Activated CD8-positive, alpha-beta T cell treated with anti-CD3 and anti-CD28 coated beads, Interleukin-2, amount 10 ng/mL, durations not matched to agents 7 days and 5 days (primary cell): ENCODE results near the gene PRR15. TPM values are rescaled to one million over a fixed set of nuclear protein-coding genes. Genes with fewer than 3 reads are reported as not detected.

Source experiments
- ATAC-seq: fragments of 150-1000 bp; cut with Tn5 transposase; one replicate; pipeline ENCODE4 v1.10.0; 2021; ENCODE audit warnings: moderate library complexity
- CTCF ChIA-PET: fragments of 350-600 bp; sonication (Branson Sonifier 250); formaldehyde crosslinking; loops from one replicate; lab custom pipeline; 2021; ENCODE audit warnings: antibody characterized with exemption; lab: Charles Lee
- POLR2A ChIA-PET: fragments of 350-600 bp; sonication (Branson Sonifier 250); formaldehyde crosslinking; loops from one replicate; lab custom pipeline; 2021; ENCODE audit warnings: antibody characterized with exemption; lab: Charles Lee
- DNase-seq: peaks from one replicate; pipeline ENCODE4 v3.0.0-alpha.2; 2020
- H3K27ac Mint-ChIP-seq: one replicate; pipeline ENCODE4 v1.8.0; 2021; ENCODE audit warnings: mild to moderate bottlenecking, mixed read lengths
- H3K27me3 Mint-ChIP-seq: one replicate; pipeline ENCODE4 v1.8.0; 2021; ENCODE audit warnings: low read depth, mixed read lengths
- H3K36me3 Mint-ChIP-seq: one replicate; pipeline ENCODE4 v1.8.0; 2021; ENCODE audit warnings: low read depth, mixed read lengths
- H3K4me1 Mint-ChIP-seq: one replicate; pipeline ENCODE4 v1.8.0; 2021; ENCODE audit warnings: low read depth, mixed read lengths
- H3K4me3 Mint-ChIP-seq: one replicate; pipeline ENCODE4 v1.8.0; 2021; ENCODE audit warnings: mild to moderate bottlenecking, mixed read lengths
- H3K9me3 Mint-ChIP-seq: one replicate; pipeline ENCODE4 v1.8.0; 2022; ENCODE audit warnings: mixed read lengths; ENCODE audit not compliant: insufficient read depth
- total RNA-seq, 2 experiments: library from RNA; stranded (reverse); gene quantifications; one replicate each; pipeline ENCODE4 v1.2.3, GENCODE V29; 2021

Gene PRR15
- total RNA-seq, 2 experiments from 2014 or later = not detected

DNA sequence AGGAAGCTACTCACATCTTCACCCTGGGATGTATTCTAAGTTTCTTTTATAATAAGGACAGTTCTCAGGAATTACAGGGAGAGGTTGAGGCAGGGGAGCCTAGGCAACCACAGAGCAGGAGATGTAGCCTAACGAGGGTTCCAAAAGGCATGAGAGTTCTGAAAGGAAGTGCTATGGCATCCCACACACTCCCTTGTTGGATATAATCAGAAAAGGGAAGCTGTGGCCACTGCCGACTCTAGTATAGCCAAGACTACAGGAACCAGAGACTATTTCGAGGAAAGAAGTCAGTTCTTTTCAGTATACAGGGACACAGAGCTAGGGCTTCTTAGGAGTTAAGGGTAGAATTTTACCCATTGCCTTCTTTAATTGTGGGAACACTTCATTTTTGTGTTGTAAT is 11.0 kb downstream of the PRR15 start:
- no peaks in the 10 kb centered on the region for H3K36me3 Mint-ChIP-seq
- peaks cover 9% of the 10 kb centered on the region for H3K9me3 Mint-ChIP-seq
- no peak overlapping the region for H3K27ac Mint-ChIP-seq
- no peaks in the 10 kb centered on the region for H3K4me1 Mint-ChIP-seq
- POLR2A ChIA-PET = no interaction called here
- DNase-seq (no peak), ATAC-seq (no peak)
- H3K4me3 Mint-ChIP-seq = no peak overlapping the region
- CTCF ChIA-PET = no interaction called here
- peaks cover 27% of the 10 kb centered on the region for H3K27me3 Mint-ChIP-seq

DNA sequence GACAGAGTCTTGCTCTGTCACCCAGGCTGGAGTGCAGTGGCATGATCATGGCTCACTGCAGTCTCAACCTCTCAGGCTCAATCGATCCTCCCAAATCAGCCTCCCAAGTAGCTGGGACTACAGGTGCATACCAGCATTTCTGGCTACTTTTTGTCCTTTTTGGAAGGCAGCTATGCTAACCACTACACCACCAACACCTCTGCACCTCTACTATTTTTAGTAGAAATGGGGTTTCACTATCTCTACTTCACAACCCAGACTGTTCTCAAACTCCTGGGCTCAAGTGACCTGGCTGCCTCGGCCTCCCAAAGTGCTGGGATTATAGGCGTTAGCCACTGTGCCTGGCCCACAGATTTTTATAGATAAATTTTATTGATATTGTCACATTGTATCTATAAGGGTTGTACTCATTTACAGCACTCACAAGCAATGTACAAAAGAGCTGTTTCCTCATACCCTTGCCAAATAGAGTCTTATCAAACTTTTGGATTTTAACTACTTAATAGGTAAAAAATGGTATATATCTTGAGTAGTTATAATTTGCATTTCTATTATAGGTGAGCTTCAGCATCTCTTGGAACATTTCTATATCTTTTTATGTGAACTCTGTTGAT is 23.7 kb downstream of the PRR15 start:
- DNase-seq (no peak), ATAC-seq (no peak)
- H3K4me1 Mint-ChIP-seq = peaks cover 8% of the 10 kb centered on the region
- peaks cover 5% of the 10 kb centered on the region for H3K27me3 Mint-ChIP-seq
- no peaks in the 10 kb centered on the region for H3K36me3 Mint-ChIP-seq
- H3K4me3 Mint-ChIP-seq = no peak overlapping the region
- H3K27ac Mint-ChIP-seq = no peak overlapping the region
- H3K9me3 Mint-ChIP-seq = no peaks in the 10 kb centered on the region
- CTCF ChIA-PET = no interaction called here
- POLR2A ChIA-PET = no interaction called here

DNA sequence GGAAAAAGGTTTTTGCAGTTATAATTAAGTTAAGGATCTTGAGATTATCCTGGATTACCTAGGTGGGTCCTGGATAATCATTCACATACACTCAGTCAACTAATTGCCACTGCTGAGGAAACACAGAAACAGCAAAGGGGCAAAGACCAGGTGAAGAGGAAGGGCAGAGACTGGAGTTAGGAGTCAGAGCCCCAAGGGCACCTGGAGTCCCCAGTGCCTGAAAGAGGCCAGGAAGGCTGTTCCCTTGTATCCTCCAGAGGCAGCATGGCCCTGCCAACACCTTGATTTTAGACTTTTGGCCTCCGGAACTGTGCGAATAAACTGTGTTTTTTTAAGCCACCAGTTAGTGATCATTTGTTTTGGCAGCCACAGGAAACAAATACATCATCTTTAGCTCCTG is 24.6 kb downstream of the PRR15 start:
- H3K27ac Mint-ChIP-seq = no peak overlapping the region
- ChIA-PET POLR2A (no interaction called here), CTCF (interaction anchor here (1.3 kb wide), 1 partner anchor 15 kb away, joined by 3 read pairs; no protein-coding TSS in a partner anchor)
- ATAC-seq = no peak
- peaks cover 8% of the 10 kb centered on the region for H3K4me1 Mint-ChIP-seq
- DNase-seq = no peak
- H3K27me3 Mint-ChIP-seq = peaks cover 5% of the 10 kb centered on the region
- H3K4me3 Mint-ChIP-seq = no peak overlapping the region
- no peaks in the 10 kb centered on the region for H3K36me3 Mint-ChIP-seq
- H3K9me3 Mint-ChIP-seq = no peaks in the 10 kb centered on the region

DNA sequence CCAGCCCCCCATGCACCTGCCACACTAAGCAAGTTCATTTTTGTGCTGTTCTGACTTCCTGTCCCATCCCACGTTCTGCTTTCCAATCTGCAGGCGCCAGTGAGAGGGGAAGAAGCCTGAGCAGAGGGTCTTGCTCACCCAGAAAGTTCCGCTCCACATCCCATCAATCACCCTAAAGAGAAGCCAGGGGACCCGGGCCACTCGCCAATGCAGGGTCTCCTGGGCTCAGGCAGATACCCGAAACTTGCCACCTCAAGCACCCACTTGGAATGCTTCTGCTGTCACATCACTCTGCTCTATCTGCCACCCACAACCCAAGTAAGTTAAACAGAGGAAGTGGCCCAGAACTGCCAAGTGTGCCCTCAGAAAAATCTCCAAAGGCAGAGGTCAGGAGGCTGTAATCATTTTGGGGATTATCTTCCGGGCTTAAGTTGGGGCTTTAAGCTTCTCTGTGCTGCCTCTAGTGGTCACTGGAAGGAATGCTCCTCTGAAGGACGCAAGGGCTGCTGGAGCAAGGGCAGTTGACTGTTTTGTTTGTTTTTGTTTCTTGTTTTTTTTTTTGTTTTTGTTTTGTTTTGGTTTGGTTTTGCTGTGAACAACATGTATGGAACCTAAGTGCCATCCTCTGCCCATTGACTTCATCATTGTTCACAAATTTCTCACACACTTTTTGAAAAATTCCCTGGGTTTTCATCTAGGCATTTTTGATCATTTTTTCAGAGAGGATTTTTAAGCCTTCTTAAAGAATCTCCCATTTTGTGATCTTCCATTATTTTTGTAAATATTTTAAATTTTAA is 25.5 kb downstream of the PRR15 start:
- no peak for ATAC-seq
- POLR2A ChIA-PET = no interaction called here

DNA sequence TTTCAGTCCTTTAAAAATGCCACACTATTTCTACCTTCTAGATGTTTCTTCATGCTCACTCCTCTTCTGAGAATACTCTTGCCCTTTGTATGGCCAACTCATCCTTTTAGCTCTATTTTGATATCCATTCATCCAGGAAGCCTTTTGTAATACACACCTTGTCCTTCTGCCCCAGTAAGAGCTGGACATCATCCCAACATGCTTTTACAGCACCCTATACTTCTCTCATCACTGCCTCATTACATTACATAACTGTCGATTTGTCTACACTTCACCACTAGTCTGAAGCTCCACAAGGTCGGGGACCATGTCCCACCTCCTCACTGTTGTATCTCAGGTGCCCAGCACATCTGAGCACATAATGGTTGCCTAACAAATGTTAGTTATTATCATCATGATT is 29.2 kb downstream of the PRR15 start:
- CTCF ChIA-PET = no interaction called here
- DNase-seq (no peak), ATAC-seq (no peak)
- Mint-ChIP-seq H3K4me3 (no peak overlapping the region), H3K9me3 (no peaks in the 10 kb centered on the region), H3K27ac (no peak overlapping the region), H3K4me1 (peaks cover 8% of the 10 kb centered on the region), H3K27me3 (peaks cover 5% of the 10 kb centered on the region), H3K36me3 (no peaks in the 10 kb centered on the region)
- POLR2A ChIA-PET = no interaction called here

More for the DNA sequence above, 25.5 kb downstream of the PRR15 start:
- Mint-ChIP-seq H3K4me1 (peaks cover 8% of the 10 kb centered on the region), H3K27ac (no peak overlapping the region), H3K4me3 (no peak overlapping the region), H3K27me3 (peaks cover 5% of the 10 kb centered on the region), H3K36me3 (no peaks in the 10 kb centered on the region), H3K9me3 (no peaks in the 10 kb centered on the region)
- peak; percentile 55 for DNase-seq
- CTCF ChIA-PET = interaction anchor here (1.0 to 1.3 kb wide), 5 partner anchors 8 to 473 kb away, joined by 3 read pairs; no protein-coding TSS in a partner anchor

DNA sequence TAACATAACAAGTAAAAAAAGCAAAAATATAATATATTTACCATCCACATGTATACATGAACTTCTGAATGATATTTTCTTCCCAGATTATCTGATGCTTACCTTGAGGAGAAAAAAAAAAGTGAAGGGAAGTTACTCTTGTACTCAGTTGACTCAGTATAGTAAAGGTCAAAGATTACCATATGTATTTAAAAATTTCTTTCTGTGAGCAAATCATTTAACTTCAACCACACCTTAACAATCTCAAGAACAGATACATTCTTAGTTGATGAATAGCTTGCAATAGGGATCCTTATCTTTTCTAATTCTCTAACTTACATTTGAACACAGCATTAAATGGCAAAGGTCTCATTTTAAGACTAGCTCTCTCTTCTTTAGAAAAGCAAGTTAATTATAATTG is 29.8 kb downstream of the PRR15 start:
- Mint-ChIP-seq H3K4me3 (no peak overlapping the region), H3K36me3 (no peaks in the 10 kb centered on the region), H3K9me3 (no peaks in the 10 kb centered on the region), H3K27ac (no peak overlapping the region), H3K27me3 (peaks cover 5% of the 10 kb centered on the region), H3K4me1 (peaks cover 7% of the 10 kb centered on the region)
- no peak for DNase-seq
- POLR2A ChIA-PET = no interaction called here
- no peak for ATAC-seq
- CTCF ChIA-PET = no interaction called here

DNA sequence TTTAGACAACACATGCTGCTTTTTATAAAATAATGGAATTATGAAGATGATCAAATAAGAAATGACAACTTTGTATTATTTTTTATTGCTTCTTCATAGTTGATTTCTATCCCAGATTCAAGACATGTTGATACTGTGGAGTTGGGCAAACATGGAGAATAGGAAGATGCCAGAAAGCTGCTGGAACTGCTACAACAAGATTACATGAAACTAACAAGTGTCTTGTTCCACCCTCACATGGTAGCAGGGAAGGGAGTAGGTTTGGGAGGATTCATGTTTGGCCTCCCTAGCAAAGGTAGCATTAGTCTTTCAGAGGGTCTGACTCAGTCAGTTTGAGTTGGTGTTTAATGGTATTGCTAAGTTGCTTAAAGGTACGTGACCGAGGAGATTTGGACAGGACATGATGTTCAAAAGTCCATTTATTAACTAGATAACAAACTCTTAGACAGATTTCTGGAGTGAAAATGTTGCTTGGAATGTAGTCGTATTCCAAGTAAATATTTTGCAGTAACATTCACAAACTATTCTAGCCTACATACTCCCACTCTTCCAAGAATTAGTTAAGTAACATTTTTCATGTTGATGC is 33.1 kb downstream of the PRR15 start:
- Mint-ChIP-seq H3K36me3 (no peaks in the 10 kb centered on the region), H3K4me1 (no peaks in the 10 kb centered on the region), H3K27ac (no peak overlapping the region), H3K9me3 (no peaks in the 10 kb centered on the region), H3K27me3 (no peaks in the 10 kb centered on the region), H3K4me3 (no peak overlapping the region)
- CTCF ChIA-PET = no interaction called here
- ATAC-seq (no peak), DNase-seq (no peak)
- POLR2A ChIA-PET = no interaction called here

DNA sequence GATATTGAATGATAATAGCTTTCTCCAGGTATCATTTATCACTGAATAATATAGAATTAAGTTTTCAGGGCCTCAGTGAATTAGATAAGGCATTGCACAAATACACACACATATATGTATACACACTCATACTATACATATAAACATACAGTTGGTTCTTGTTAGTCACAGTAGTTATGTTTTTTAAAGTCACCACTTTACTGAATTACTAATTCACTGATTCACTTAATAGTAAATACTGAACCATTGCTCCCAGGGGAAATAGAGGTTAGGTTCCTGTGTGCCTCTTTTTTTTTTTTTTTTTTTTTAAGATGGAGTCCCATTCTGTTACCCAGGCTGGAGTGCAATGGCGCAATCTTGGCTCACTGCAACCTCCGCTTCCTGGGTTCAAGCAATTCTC is 33.6 kb downstream of the PRR15 start:
- Mint-ChIP-seq H3K9me3 (no peaks in the 10 kb centered on the region), H3K27ac (no peak overlapping the region), H3K4me1 (no peaks in the 10 kb centered on the region), H3K27me3 (no peaks in the 10 kb centered on the region), H3K4me3 (no peak overlapping the region), H3K36me3 (no peaks in the 10 kb centered on the region)
- POLR2A ChIA-PET = no interaction called here
- ATAC-seq = no peak
- CTCF ChIA-PET = interaction anchor here (0.9 kb wide), 1 partner anchor 8 kb away, joined by 3 read pairs; no protein-coding TSS in a partner anchor
- DNase-seq = no peak

DNA sequence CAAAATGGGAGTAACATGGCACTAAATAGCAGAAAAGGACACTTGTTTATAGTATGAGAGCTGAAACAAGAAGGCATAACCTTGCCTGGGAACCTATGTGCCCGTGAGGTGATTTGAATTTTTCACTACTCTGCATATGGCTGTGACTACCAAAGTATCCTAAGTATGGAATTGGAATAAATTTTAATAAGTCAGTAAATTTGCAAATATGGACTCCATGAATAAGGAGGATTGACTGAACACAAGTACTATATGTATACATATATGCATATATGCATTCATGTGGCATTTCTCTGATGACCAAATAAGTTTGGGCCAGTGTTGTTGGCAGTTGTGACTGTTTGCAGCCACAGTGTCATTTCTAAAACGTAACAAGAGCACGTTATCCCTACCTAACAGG is 34.5 kb downstream of the PRR15 start:
- no peak for ATAC-seq
- CTCF ChIA-PET = interaction anchor here (0.9 kb wide), 1 partner anchor 9 kb away, joined by 3 read pairs; no protein-coding TSS in a partner anchor
- H3K27me3 Mint-ChIP-seq = no peaks in the 10 kb centered on the region
- POLR2A ChIA-PET = no interaction called here
- no peaks in the 10 kb centered on the region for H3K4me1 Mint-ChIP-seq
- no peaks in the 10 kb centered on the region for H3K9me3 Mint-ChIP-seq
- no peak overlapping the region for H3K27ac Mint-ChIP-seq
- no peak for DNase-seq
- no peak overlapping the region for H3K4me3 Mint-ChIP-seq
- no peaks in the 10 kb centered on the region for H3K36me3 Mint-ChIP-seq

DNA sequence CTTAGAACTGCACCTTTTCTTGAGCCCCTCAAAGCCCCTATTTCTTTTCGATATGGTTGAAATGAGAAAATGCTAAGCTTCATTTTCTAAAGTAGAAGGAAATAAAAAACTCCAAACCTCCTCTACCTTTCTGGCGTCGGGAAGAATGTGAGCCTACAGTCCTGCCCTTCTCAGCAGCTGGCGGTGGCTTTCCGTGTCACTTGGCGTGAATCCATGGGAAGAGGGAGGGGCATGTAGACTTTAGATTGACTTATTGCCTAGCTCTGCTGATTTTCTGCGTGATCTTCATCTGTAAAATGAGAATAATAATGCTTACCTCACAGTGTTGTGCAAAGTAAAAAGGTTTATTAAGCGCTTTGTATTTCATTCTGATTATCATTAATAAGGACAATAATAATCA is 35.0 kb downstream of the PRR15 start:
- Mint-ChIP-seq H3K27me3 (no peaks in the 10 kb centered on the region), H3K4me3 (no peak overlapping the region), H3K9me3 (no peaks in the 10 kb centered on the region), H3K36me3 (no peaks in the 10 kb centered on the region), H3K27ac (no peak overlapping the region), H3K4me1 (no peaks in the 10 kb centered on the region)
- no peak for DNase-seq
- CTCF ChIA-PET = interaction anchor here (1.2 kb wide), 1 partner anchor 9 kb away, joined by 3 read pairs; no protein-coding TSS in a partner anchor
- ATAC-seq = no peak
- POLR2A ChIA-PET = no interaction called here

DNA sequence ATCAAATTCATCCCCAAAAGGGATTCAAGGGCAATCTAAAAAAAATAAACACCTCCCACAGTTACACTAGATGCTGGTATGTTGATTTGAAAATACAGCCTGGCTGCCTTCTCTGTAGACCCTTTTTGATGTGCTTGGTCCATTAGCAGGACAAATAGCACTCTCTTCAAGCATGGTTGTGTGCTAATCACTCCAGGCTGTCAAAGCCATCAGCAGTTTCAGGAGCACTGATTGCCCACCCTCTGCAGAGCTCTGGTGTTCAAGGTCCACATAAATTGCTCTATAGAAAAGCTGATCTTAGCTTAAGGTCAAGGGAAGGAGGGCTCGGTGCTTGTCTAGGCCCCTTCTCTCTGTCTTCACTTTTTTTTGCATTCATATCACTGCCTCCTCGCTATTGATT is 35.4 kb downstream of the PRR15 start:
- H3K9me3 Mint-ChIP-seq = no peaks in the 10 kb centered on the region
- POLR2A ChIA-PET = no interaction called here

DNA sequence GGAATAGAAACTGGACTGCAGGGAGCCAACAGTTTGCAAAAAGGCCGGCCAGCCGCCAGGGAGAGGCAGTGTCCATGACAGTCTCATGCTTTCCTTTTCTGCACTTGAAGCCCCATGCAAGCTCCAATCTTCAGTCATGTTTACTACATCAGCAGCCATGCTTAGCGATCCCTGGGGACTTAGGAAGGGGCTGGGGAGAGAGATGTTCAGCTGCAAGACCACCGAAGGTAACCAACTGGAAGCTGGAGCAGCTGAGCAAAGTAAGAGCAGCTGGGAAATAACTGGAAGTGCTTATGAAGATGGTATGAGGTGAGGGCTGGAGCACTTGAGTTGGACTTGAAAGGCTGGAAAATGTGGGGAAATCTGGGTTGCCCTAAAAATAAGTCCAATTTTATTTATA is 37.0 kb downstream of the PRR15 start:
- ChIA-PET CTCF (no interaction called here), POLR2A (no interaction called here)
- Mint-ChIP-seq H3K27ac (no peak overlapping the region), H3K9me3 (no peaks in the 10 kb centered on the region), H3K27me3 (no peaks in the 10 kb centered on the region), H3K4me3 (no peak overlapping the region), H3K4me1 (no peaks in the 10 kb centered on the region), H3K36me3 (no peaks in the 10 kb centered on the region)
- DNase-seq (no peak), ATAC-seq (no peak)

More for the DNA sequence above, 35.4 kb downstream of the PRR15 start:
- Mint-ChIP-seq H3K4me3 (no peak overlapping the region), H3K36me3 (no peaks in the 10 kb centered on the region), H3K27me3 (no peaks in the 10 kb centered on the region), H3K4me1 (no peaks in the 10 kb centered on the region), H3K27ac (no peak overlapping the region)
- DNase-seq (no peak), ATAC-seq (no peak)
- CTCF ChIA-PET = interaction anchor here (1.2 kb wide), 1 partner anchor 10 kb away, joined by 3 read pairs; no protein-coding TSS in a partner anchor
